ENCODE results near the gene SLC8B1. TPM values are rescaled to one million over a fixed set of nuclear protein-coding genes. Genes with fewer than 3 reads are reported as not detected.
A peak's percentile ranks its signal among the peaks of the same experiment; 100 is the strongest.

SLC8B1 gene
- total RNA-seq, 1 experiment from 2014 or later, result 23.8 TPM

GRCh38 chr12:113299619-113300237, 35.2 kb downstream of the SLC8B1 start:
- H3K27ac Mint-ChIP-seq (ENCODE audit: unreplicated experiment), result peak overlapping the region; percentile 56
- no peaks in the 10 kb centered on the region for H3K27me3 Mint-ChIP-seq (ENCODE audit: unreplicated experiment)
- peak; percentile 87 for DNase-seq
- CTCF ChIA-PET, result interaction anchor here (0.6 to 1.1 kb wide), 3 partner anchors 29 to 126 kb away, joined by 3 to 5 read pairs (median 4); no protein-coding TSS in a partner anchor
- TF ChIP-seq CTCF (IDR thresholded peaks at IDR 0.05; ENCODE audit: unreplicated experiment), result no peak
- intact Hi-C loops (cut with micrococcal nuclease; ENCODE audit: unreplicated experiment), result loop anchor here (5.0 kb wide), 1 partner anchor 57 kb away; no protein-coding TSS in a partner anchor
- peaks cover 11% of the 10 kb centered on the region for H3K4me1 Mint-ChIP-seq (ENCODE audit: low read depth, unreplicated experiment)
- no peaks in the 10 kb centered on the region for H3K9me3 Mint-ChIP-seq (ENCODE audit: low read depth, unreplicated experiment)
- H3K4me3 Mint-ChIP-seq (ENCODE audit: low read depth, unreplicated experiment), result peak overlapping the region; percentile 15
- H3K36me3 Mint-ChIP-seq (ENCODE audit: insufficient read depth, unreplicated experiment), result peaks cover 26% of the 10 kb centered on the region
- BruUV-seq (replicated peaks), result no TSS peak

GRCh38 chr12:113298861-113299545, 35.9 kb downstream of the SLC8B1 start:
- BruUV-seq (replicated peaks), result no TSS peak
- no peak for DNase-seq
- intact Hi-C loops (cut with micrococcal nuclease; ENCODE audit: unreplicated experiment), result loop anchor here (5.0 kb wide), 1 partner anchor 57 kb away; no protein-coding TSS in a partner anchor
- Mint-ChIP-seq H3K9me3 (ENCODE audit: low read depth, unreplicated experiment) (no peaks in the 10 kb centered on the region), H3K27me3 (ENCODE audit: unreplicated experiment) (no peaks in the 10 kb centered on the region), H3K4me1 (ENCODE audit: low read depth, unreplicated experiment) (peaks cover 11% of the 10 kb centered on the region), H3K36me3 (ENCODE audit: insufficient read depth, unreplicated experiment) (peaks cover 26% of the 10 kb centered on the region), H3K4me3 (ENCODE audit: low read depth, unreplicated experiment) (peak overlapping the region; percentile 15), H3K27ac (ENCODE audit: unreplicated experiment) (peak overlapping the region; percentile 56)
- CTCF ChIA-PET, result interaction anchor here (0.6 to 1.1 kb wide), 3 partner anchors 29 to 126 kb away, joined by 3 to 5 read pairs (median 4); no protein-coding TSS in a partner anchor
- no peak for TF ChIP-seq CTCF (IDR thresholded peaks at IDR 0.05; ENCODE audit: unreplicated experiment)

- H3K4me3 Mint-ChIP-seq (ENCODE audit: low read depth, unreplicated experiment), result no peak overlapping the region
- H3K9me3 Mint-ChIP-seq (ENCODE audit: low read depth, unreplicated experiment), result no peaks in the 10 kb centered on the region
- no peak for DNase-seq
- H3K27ac Mint-ChIP-seq (ENCODE audit: unreplicated experiment), result no peak overlapping the region
- intact Hi-C loops (cut with micrococcal nuclease; ENCODE audit: unreplicated experiment), result loop anchor here (5.0 kb wide), 1 partner anchor 56 kb away; no protein-coding TSS in a partner anchor
- no peak for TF ChIP-seq CTCF (IDR thresholded peaks at IDR 0.05; ENCODE audit: unreplicated experiment)
- no TSS peak for BruUV-seq (replicated peaks)
- peaks cover 11% of the 10 kb centered on the region for H3K4me1 Mint-ChIP-seq (ENCODE audit: low read depth, unreplicated experiment)
- H3K27me3 Mint-ChIP-seq (ENCODE audit: unreplicated experiment), result no peaks in the 10 kb centered on the region
- peaks cover 25% of the 10 kb centered on the region for H3K36me3 Mint-ChIP-seq (ENCODE audit: insufficient read depth, unreplicated experiment)
- CTCF ChIA-PET, result no interaction called here
These were observed 36.5 kb downstream of the SLC8B1 start for GRCh38 chr12:113298472-113298817.

GRCh38 chr12:113297621-113298471, 37.1 kb downstream of the SLC8B1 start:
- no TSS peak for BruUV-seq (replicated peaks)
- Mint-ChIP-seq H3K36me3 (ENCODE audit: insufficient read depth, unreplicated experiment) (peaks cover 30% of the 10 kb centered on the region), H3K9me3 (ENCODE audit: low read depth, unreplicated experiment) (no peaks in the 10 kb centered on the region), H3K4me1 (ENCODE audit: low read depth, unreplicated experiment) (peaks cover 11% of the 10 kb centered on the region), H3K27me3 (ENCODE audit: unreplicated experiment) (no peaks in the 10 kb centered on the region), H3K27ac (ENCODE audit: unreplicated experiment) (no peak overlapping the region), H3K4me3 (ENCODE audit: low read depth, unreplicated experiment) (no peak overlapping the region)
- no peak for DNase-seq
- CTCF ChIA-PET, result interaction anchor here (0.6 kb wide), 1 partner anchor 75 kb away, joined by 8 read pairs; no protein-coding TSS in a partner anchor
- intact Hi-C loops (cut with micrococcal nuclease; ENCODE audit: unreplicated experiment), result loop anchor here (5.0 kb wide), 1 partner anchor 56 kb away; no protein-coding TSS in a partner anchor
- TF ChIP-seq CTCF (IDR thresholded peaks at IDR 0.05; ENCODE audit: unreplicated experiment), result no peak
